Suprapubic skin (tissue), 4 donors: ENCODE results near the gene NXNL1. TPM values are rescaled to one million over a fixed set of nuclear protein-coding genes. Genes with fewer than 3 reads are reported as not detected.

Experiments used
- DNase-seq, 2 donors: peaks; one replicate each; pipeline ENCODE4 v3.0.0-alpha.2; 2019; ENCODE audit warnings: low spot score in 2 of 2
- H3K27ac ChIP-seq: fragments of 200-600 bp; sonication (generic); one replicate; pipeline ENCODE4 v1.5.1; 2019
- H3K27me3 ChIP-seq: fragments of 200-600 bp; sonication (generic); one replicate; pipeline ENCODE4 v1.5.1; 2019
- H3K36me3 ChIP-seq: fragments of 200-600 bp; sonication (generic); one replicate; pipeline ENCODE4 v1.5.1; 2019
- H3K4me1 ChIP-seq: fragments of 200-600 bp; sonication (generic); one replicate; pipeline ENCODE4 v1.5.1; 2019
- H3K4me3 ChIP-seq: fragments of 200-600 bp; sonication (generic); one replicate; pipeline ENCODE4 v1.5.1; 2019; ENCODE audit warnings: mild to moderate bottlenecking
- H3K9me3 ChIP-seq: fragments of 200-600 bp; sonication (generic); one replicate; pipeline ENCODE4 v1.5.1; 2019
- EP300 ChIP-seq: sonication (generic); formaldehyde crosslinking; IDR thresholded peaks from one replicate; pipeline ENCODE4 v1.6.1; 2017; ENCODE audit warnings: antibody characterized with exemption
- POLR2A ChIP-seq, 2 donors: fragments of 450-650 bp; IDR thresholded peaks; one replicate each; pipeline ENCODE4 v1.6.1; 2017; ENCODE audit warnings: antibody characterized with exemption in 2 of 2, mild to moderate bottlenecking in 2 of 2, moderate library complexity in 2 of 2
- POLR2AphosphoS5 ChIP-seq, 3 donors: sonication (generic); formaldehyde crosslinking; IDR thresholded peaks; one replicate each; pipeline ENCODE4 v1.6.1; 2017; ENCODE audit warnings: antibody characterized with exemption in 3 of 3
- WGBS: methylation state at CpG from one replicate; pipeline ENCODE4 v1.1.5; 2018; 5-methylcytosine and 5-hydroxymethylcytosine counted together
- total RNA-seq, 4 donors: library from RNA; depleted of rRNA; stranded (reverse); fragments of >200 nt; gene quantifications; one replicate each; pipeline ENCODE4 v1.1.0, GENCODE V29; 2016
- TF ChIP-seq, protein P1 (sequence below), 2 donors: fragments of 200-600 bp in 1 of 2; fragments of 450-650 bp in 1 of 2; sonication (generic) in 1 of 2; IDR thresholded peaks; one replicate each; pipeline ENCODE4 v1.5.1; 2016 to 2019; ENCODE audit warnings: antibody characterized with exemption in 2 of 2, mild to moderate bottlenecking in 1 of 2, moderate library complexity in 1 of 2

Gene NXNL1
- total RNA-seq, 4 donors from 2014 or later, result not detected

DNA sequence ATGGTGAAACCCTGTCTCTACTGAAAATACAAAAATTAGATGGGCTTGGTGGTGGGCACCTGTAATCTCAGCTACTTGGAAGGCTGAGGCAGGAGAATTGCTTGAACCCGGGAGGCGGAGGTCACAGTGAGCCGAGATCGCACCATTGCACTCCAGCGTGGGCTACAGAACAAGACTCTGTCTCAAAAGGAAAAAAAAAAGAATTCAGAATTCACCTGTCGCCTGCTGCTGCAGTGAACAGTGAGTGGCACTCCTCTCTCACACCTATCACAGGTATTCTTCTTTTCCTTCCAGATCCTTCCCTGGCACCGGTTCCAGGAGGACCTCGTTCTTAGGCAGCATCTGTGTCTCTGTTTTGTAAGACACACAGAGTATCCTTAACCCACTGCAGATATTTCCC lies 46.6 kb downstream of the NXNL1 start:
- peaks cover 7% of the 10 kb centered on the region for H3K27me3 ChIP-seq
- TF ChIP-seq POLR2AphosphoS5 (IDR thresholded peaks at IDR 0.05) (no peak), EP300 (no peak), POLR2A (IDR thresholded peaks at IDR 0.05) (no peak)
- TF ChIP-seq, protein P1, sequence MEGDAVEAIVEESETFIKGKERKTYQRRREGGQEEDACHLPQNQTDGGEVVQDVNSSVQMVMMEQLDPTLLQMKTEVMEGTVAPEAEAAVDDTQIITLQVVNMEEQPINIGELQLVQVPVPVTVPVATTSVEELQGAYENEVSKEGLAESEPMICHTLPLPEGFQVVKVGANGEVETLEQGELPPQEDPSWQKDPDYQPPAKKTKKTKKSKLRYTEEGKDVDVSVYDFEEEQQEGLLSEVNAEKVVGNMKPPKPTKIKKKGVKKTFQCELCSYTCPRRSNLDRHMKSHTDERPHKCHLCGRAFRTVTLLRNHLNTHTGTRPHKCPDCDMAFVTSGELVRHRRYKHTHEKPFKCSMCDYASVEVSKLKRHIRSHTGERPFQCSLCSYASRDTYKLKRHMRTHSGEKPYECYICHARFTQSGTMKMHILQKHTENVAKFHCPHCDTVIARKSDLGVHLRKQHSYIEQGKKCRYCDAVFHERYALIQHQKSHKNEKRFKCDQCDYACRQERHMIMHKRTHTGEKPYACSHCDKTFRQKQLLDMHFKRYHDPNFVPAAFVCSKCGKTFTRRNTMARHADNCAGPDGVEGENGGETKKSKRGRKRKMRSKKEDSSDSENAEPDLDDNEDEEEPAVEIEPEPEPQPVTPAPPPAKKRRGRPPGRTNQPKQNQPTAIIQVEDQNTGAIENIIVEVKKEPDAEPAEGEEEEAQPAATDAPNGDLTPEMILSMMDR (IDR thresholded peaks at IDR 0.05), result no peak
- H3K4me1 ChIP-seq, result peaks cover 3% of the 10 kb centered on the region
- H3K36me3 ChIP-seq, result no peaks in the 10 kb centered on the region
- DNase-seq, result no peak
- 86% methylated on average over 8 of the region's 8 CpGs for WGBS
- H3K9me3 ChIP-seq, result no peaks in the 10 kb centered on the region
- no peak overlapping the region for H3K4me3 ChIP-seq
- H3K27ac ChIP-seq, result no peak overlapping the region

DNA sequence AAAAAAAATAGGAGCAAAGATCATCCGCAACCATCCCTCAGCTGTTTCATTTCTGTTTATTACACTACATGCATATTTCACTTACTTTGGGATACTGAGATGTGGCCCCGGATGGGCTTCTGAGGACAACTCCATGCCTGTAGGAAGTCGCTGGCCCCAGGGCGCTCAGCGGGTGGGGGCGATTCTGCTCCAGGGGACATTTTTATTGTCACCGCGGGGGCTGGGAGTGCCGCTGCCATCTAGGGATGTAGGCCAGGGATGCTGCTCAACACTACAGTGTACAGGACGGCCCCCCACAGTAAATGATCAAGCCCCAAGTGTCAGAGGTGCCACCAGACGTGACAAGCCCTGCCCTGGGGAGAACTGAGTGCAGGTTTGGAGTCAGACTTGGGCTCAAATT lies 48.9 kb downstream of the NXNL1 start:
- 83% methylated on average over 11 of the region's 11 CpGs for WGBS
- Histone ChIP-seq H3K4me3 (no peak overlapping the region), H3K9me3 (no peaks in the 10 kb centered on the region), H3K27ac (no peak overlapping the region), H3K4me1 (peaks cover 3% of the 10 kb centered on the region), H3K27me3 (peaks cover 7% of the 10 kb centered on the region), H3K36me3 (no peaks in the 10 kb centered on the region)
- TF ChIP-seq POLR2A (IDR thresholded peaks at IDR 0.05) (no peak), EP300 (no peak), POLR2AphosphoS5 (IDR thresholded peaks at IDR 0.05) (no peak)
- TF ChIP-seq, protein P1 (IDR thresholded peaks at IDR 0.05), result no peak
- DNase-seq, result no peak

DNA sequence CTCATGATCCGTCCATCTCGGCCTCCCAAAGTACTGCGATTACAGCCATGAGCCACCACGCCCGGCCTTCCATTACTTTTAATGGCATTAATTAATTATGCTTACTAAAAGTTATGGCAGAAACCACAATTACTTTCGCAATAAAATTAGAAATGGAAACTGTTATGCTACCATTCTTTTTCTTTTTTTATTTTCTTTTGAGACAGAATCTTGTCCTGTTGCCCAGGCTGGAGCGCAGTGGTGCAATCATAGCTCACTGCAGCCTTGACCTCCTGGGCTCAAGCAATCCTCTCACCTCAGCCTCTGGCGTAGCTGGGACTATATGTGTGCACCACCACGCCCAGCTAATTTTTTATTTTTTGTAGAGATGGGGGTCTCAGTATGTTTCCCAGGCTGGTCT lies 50.7 kb downstream of the NXNL1 start:
- WGBS, result 84% methylated on average over 9 of the region's 9 CpGs
- TF ChIP-seq POLR2A (IDR thresholded peaks at IDR 0.05) (no peak), POLR2AphosphoS5 (IDR thresholded peaks at IDR 0.05) (no peak), EP300 (no peak)
- TF ChIP-seq, protein P1 (IDR thresholded peaks at IDR 0.05), result no peak
- Histone ChIP-seq H3K27ac (no peak overlapping the region), H3K27me3 (peaks cover 7% of the 10 kb centered on the region), H3K4me1 (peaks cover 15% of the 10 kb centered on the region), H3K9me3 (no peaks in the 10 kb centered on the region), H3K36me3 (no peaks in the 10 kb centered on the region), H3K4me3 (no peak overlapping the region)
- DNase-seq, result no peak

DNA sequence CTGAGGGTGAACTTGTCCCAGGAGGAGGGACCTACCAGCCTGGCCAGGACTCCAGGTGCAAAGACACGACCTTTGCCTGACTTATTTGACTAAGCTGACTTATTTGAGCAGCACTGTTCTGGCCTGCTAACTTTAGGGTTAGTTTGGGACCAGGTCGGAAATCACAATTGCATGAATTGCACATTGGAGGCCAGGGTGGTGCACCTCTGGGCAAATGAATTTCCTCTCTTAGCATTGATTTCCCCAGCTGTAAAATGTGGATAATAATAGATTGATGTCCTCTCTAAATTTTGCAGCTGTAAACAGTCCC lies 53.9 kb downstream of the NXNL1 start:
- WGBS, result 68% methylated on average over 2 of the region's 2 CpGs
- DNase-seq, result no peak
- Histone ChIP-seq H3K9me3 (no peaks in the 10 kb centered on the region), H3K27me3 (no peaks in the 10 kb centered on the region), H3K4me1 (peaks cover 19% of the 10 kb centered on the region), H3K36me3 (no peaks in the 10 kb centered on the region), H3K4me3 (peak overlapping the region; percentile 42), H3K27ac (no peak overlapping the region)
- TF ChIP-seq, protein P1 (IDR thresholded peaks at IDR 0.05), result no peak
- TF ChIP-seq EP300 (no peak), POLR2A (IDR thresholded peaks at IDR 0.05) (no peak), POLR2AphosphoS5 (IDR thresholded peaks at IDR 0.05) (no peak)

DNA sequence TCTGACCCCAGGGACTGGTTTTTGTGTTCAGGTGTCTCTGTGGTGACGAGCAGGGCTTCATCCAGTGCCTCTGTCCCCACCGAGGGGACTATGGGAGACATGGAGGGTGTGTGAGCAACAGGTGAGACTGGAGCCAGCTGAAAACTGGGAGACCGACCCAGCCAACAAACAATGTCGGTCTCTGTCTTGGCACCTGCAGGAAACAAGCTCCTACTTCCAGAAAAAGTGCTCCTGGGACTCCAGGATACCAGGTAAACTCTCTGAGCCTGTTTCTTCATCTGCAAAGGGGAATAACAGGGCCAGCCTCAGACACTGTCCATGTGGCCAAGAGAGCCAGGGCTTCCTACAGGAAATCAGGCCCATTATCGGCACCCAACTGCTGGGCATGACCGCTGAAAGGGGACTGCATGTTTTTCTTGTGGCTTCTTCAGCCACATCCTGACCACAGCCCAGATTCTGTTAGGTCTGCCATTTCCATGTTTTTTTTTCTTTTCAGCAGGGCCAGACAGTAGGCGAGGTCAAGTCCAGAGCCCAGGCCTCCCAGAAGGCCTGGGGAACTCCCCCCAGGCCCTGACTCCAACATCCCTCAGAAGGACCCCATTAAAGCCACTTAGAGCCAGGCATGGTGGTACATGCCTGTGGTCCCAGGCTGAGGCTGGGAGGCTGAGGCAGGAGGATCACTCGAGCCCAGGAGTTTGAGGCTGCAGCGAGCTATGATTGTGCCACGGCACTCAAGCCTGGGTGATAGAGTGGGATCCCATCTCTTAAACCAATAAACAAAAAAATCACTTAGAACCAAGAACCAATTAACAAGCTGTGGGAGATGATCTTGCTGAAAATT lies 54.5 kb downstream of the NXNL1 start:
- WGBS, result 66% methylated on average over 9 of the region's 10 CpGs
- no peak for TF ChIP-seq POLR2A (IDR thresholded peaks at IDR 0.05)
- TF ChIP-seq, protein P1 (IDR thresholded peaks at IDR 0.05), result no peak

More for the DNA sequence above, 54.5 kb downstream of the NXNL1 start:
- no peaks in the 10 kb centered on the region for H3K9me3 ChIP-seq
- H3K36me3 ChIP-seq, result no peaks in the 10 kb centered on the region
- H3K27me3 ChIP-seq, result no peaks in the 10 kb centered on the region
- DNase-seq, result no peak
- H3K27ac ChIP-seq, result peak overlapping the region; percentile 67
- H3K4me3 ChIP-seq, result peak overlapping the region; percentile 42
- H3K4me1 ChIP-seq, result peaks cover 19% of the 10 kb centered on the region

Other genes starting within 250 kb of the NXNL1 start
- 10 to 100 TPM; 17.3 to 25.2 (median 21.6) TPM for gene USE1, start 245.6 kb downstream of the NXNL1 start, total RNA-seq
- 1 to 10 TPM; 2.7 to 9.7 (median 4.8) TPM for gene OCEL1, start 234.7 kb downstream of the NXNL1 start, total RNA-seq
- gene NR2F6, start 215.0 kb downstream of the NXNL1 start, total RNA-seq, result 10 to 100 TPM; 25.8 to 79.3 (median 54.8) TPM
- 1 to 10 TPM; 1.2 to 8.4 (median 2.1) TPM for gene USHBP1, start 196.2 kb downstream of the NXNL1 start, total RNA-seq
- 10 to 100 TPM; 54.6 to 66.8 (median 63.7) TPM for gene BABAM1, start 193.5 kb downstream of the NXNL1 start, total RNA-seq
- 1 to 10 TPM in 3 of 4 donors, under 1 TPM in 1; 0.30 to 2.5 (median 1.5) TPM for gene ANKLE1, start 179.0 kb downstream of the NXNL1 start, total RNA-seq
- gene ABHD8, start 157.5 kb downstream of the NXNL1 start, total RNA-seq, result 10 to 100 TPM in 3 of 4 donors, 1 to 10 TPM in 1; 9.7 to 15.7 (median 13.6) TPM
- 10 to 100 TPM; 42.7 to 89.5 (median 73.1) TPM for gene MRPL34, start 155.1 kb downstream of the NXNL1 start, total RNA-seq
- gene DDA1, start 151.4 kb downstream of the NXNL1 start, total RNA-seq, result 10 to 100 TPM; 17.9 to 35.2 (median 22.8) TPM
- gene ANO8, start 126.1 kb downstream of the NXNL1 start, total RNA-seq, result 10 to 100 TPM; 29.9 to 47.1 (median 37.1) TPM
- 10 to 100 TPM; 18.7 to 29.0 (median 25.2) TPM for gene GTPBP3, start 123.4 kb downstream of the NXNL1 start, total RNA-seq
- 10 to 100 TPM; 25.5 to 83.1 (median 26.6) TPM for gene PLVAP, start 83.6 kb downstream of the NXNL1 start, total RNA-seq
- not detected for gene CCDC194, start 66.7 kb downstream of the NXNL1 start, total RNA-seq
- 10 to 100 TPM in 2 of 4 donors, 1 to 10 TPM in 2; 6.6 to 19.7 (median 10.5) TPM for gene BST2, start 55.3 kb downstream of the NXNL1 start, total RNA-seq
- 10 to 100 TPM; 44.2 to 71.3 (median 60.5) TPM for gene MVB12A, start 40.9 kb downstream of the NXNL1 start, total RNA-seq
- gene TMEM221, start 12.3 kb downstream of the NXNL1 start, total RNA-seq, result 1 to 10 TPM in 1 of 4 donors, under 1 TPM in 2, not detected in 1; 0.39 to 1.2 (median 0.68) TPM
- gene SLC27A1, start 9.6 kb upstream of the NXNL1 start, total RNA-seq, result 10 to 100 TPM; 25.3 to 53.4 (median 39.5) TPM
- 100 to 1,000 TPM in 1 of 4 donors, 10 to 100 TPM in 3; 58.0 to 108 (median 92.9) TPM for gene PGLS, start 50.7 kb upstream of the NXNL1 start, total RNA-seq
- gene COLGALT1, start 94.7 kb upstream of the NXNL1 start, total RNA-seq, result 10 to 100 TPM; 52.4 to 83.8 (median 60.7) TPM
- under 1 TPM in 1 of 4 donors, not detected in 3; 0.16 TPM for gene UNC13A, start 227.4 kb upstream of the NXNL1 start, total RNA-seq